IMR-90 (cell line): ENCODE data around the gene HSP90AB1. TPM values are rescaled to one million over a fixed set of nuclear protein-coding genes. Genes with fewer than 3 reads are reported as not detected.

Experiments
- ATAC-seq: fragments of 200-7000 bp; cut with Tn5 transposase; 2 replicates; pipeline ENCODE4 v1.9.1; 2020; ENCODE audit warnings: low read depth, mild to moderate bottlenecking, moderate library complexity
- BruUV-seq: library from RNA; stranded (reverse); fragments of 400-500 nt; replicated peaks from 2 replicates; lab custom pipeline; 2021; lab: Mats Ljungman, UMichigan
- CTCF ChIA-PET: fragments of 300-600 bp; formaldehyde crosslinking; extraction: SDS; loops from one replicate; lab custom pipeline; 2021; ENCODE audit warnings: antibody characterized with exemption; lab: Yijun Ruan, JAX
- POLR2A ChIA-PET: fragments of 300-600 bp; sonication (Branson Sonifier 250); formaldehyde crosslinking; loops from one replicate; lab custom pipeline; 2022; ENCODE audit warnings: antibody characterized with exemption; ENCODE audit not compliant: unreplicated experiment; lab: Charles Lee
- DNase-seq: peaks from one replicate; pipeline ENCODE4 v3.0.0; 2013
- H2AFZ ChIP-seq: replicated peaks from 2 replicates; pipeline ENCODE3; 2013; ENCODE audit warnings: low read length, mild to moderate bottlenecking; ENCODE audit not compliant: poor library complexity
- H2AK5ac ChIP-seq: 2 replicates; pipeline ENCODE4 v1.6.1; 2013; ENCODE audit warnings: low read depth, low read length, inconsistent platforms
- H2AK9ac ChIP-seq: replicated peaks from 2 replicates; pipeline ENCODE3; 2013; ENCODE audit warnings: mild to moderate bottlenecking, low read depth, low read length, moderate library complexity; ENCODE audit not compliant: poor library complexity
- H2BK120ac ChIP-seq: 2 replicates; pipeline ENCODE4 v1.6.1; 2013; ENCODE audit warnings: low read depth, low read length, inconsistent platforms
- H2BK15ac ChIP-seq: 3 replicates; pipeline ENCODE4 v1.6.1; 2013; ENCODE audit warnings: low read depth, low read length, inconsistent platforms
- H2BK20ac ChIP-seq: 2 replicates; pipeline ENCODE4 v1.6.1; 2013; ENCODE audit warnings: low read depth, mild to moderate bottlenecking, inconsistent platforms, low read length, moderate library complexity
- H2BK5ac ChIP-seq: 2 replicates; pipeline ENCODE4 v1.6.1; 2013; ENCODE audit warnings: mild to moderate bottlenecking, low read depth, low read length, inconsistent platforms; ENCODE audit not compliant: poor library complexity, severe bottlenecking
- H3K14ac ChIP-seq: replicated peaks from 2 replicates; pipeline ENCODE4 v1.6.1; 2013; ENCODE audit warnings: low read depth, low read length, inconsistent platforms
- H3K18ac ChIP-seq: 2 replicates; pipeline ENCODE4 v1.6.1; 2013; ENCODE audit warnings: low read depth, low read length, control low read depth
- H3K23ac ChIP-seq: 2 replicates; pipeline ENCODE4 v1.6.1; 2013; ENCODE audit warnings: low read depth, low read length, inconsistent platforms
- H3K27ac ChIP-seq: 2 replicates; pipeline ENCODE4 v1.5.1; 2013; ENCODE audit warnings: mild to moderate bottlenecking, control low read depth, low read length; ENCODE audit not compliant: insufficient read depth
- H3K27me3 ChIP-seq: 2 replicates; pipeline ENCODE4 v1.6.1; 2013; ENCODE audit warnings: low read length; ENCODE audit not compliant: control insufficient read depth, insufficient read depth
- H3K36me3 ChIP-seq: 2 replicates; pipeline ENCODE4 v1.6.1; 2013; ENCODE audit warnings: low read length, mixed read lengths; ENCODE audit not compliant: control insufficient read depth, insufficient read depth
- H3K4ac ChIP-seq: 2 replicates; pipeline ENCODE4 v1.6.1; 2013; ENCODE audit warnings: low read depth, low read length, inconsistent platforms
- H3K4me1 ChIP-seq: 2 replicates; pipeline ENCODE4 v1.6.1; 2013; ENCODE audit warnings: low read length, mixed read lengths; ENCODE audit not compliant: control insufficient read depth, insufficient read depth
- H3K4me2 ChIP-seq: 2 replicates; pipeline ENCODE4 v1.6.1; 2013; ENCODE audit warnings: low read depth, mild to moderate bottlenecking, control low read depth, low read length, moderate library complexity
- H3K4me3 ChIP-seq: 2 replicates; pipeline ENCODE4 v1.5.1; 2013; ENCODE audit warnings: low read depth, mild to moderate bottlenecking, control low read depth, low read length, moderate library complexity; ENCODE audit not compliant: insufficient read depth
- H3K56ac ChIP-seq: 2 replicates; pipeline ENCODE4 v1.6.1; 2013; ENCODE audit warnings: low read length, inconsistent platforms; ENCODE audit not compliant: insufficient read depth; ENCODE audit errors: extremely low read depth
- H3K79me1 ChIP-seq, 2 experiments: 2 replicates each; pipeline ENCODE4 v1.6.1; 2013; ENCODE audit warnings: low read length in 2 of 2, inconsistent platforms in 1 of 2, low read depth in 1 of 2
- H3K9ac ChIP-seq: 2 replicates; pipeline ENCODE4 v1.6.1; 2013; ENCODE audit warnings: low read depth, low read length, control low read depth
- H3K9me1 ChIP-seq: 2 replicates; pipeline ENCODE4 v1.6.1; 2013; ENCODE audit warnings: low read length, inconsistent platforms; ENCODE audit not compliant: insufficient read depth
- H3K9me3 ChIP-seq: 2 replicates; pipeline ENCODE4 v1.6.1; 2013; ENCODE audit warnings: low read length; ENCODE audit not compliant: control insufficient read depth, insufficient read depth
- H4K20me1 ChIP-seq: 2 replicates; pipeline ENCODE4 v1.6.1; 2013; ENCODE audit warnings: low read length, inconsistent platforms; ENCODE audit not compliant: insufficient read depth
- H4K5ac ChIP-seq: 2 replicates; pipeline ENCODE4 v1.6.1; 2013; ENCODE audit warnings: mild to moderate bottlenecking, low read depth, low read length, control low read depth
- H4K8ac ChIP-seq, 2 experiments: 2 replicates each; pipeline ENCODE4 v1.6.1; 2013; ENCODE audit warnings: low read depth in 2 of 2, low read length in 2 of 2, control low read depth in 1 of 2, inconsistent platforms in 1 of 2
- H4K91ac ChIP-seq: 2 replicates; pipeline ENCODE4 v1.6.1; 2013; ENCODE audit warnings: low read depth, low read length, inconsistent platforms; ENCODE audit not compliant: insufficient read depth
- CEBPB ChIP-seq: IDR thresholded peaks from 2 replicates; pipeline ENCODE4 v1.6.1; 2012; ENCODE audit warnings: low read depth, low read length, improper control_type of control experiment
- CTCF ChIP-seq: conservative IDR thresholded peaks from 2 replicates; pipeline ENCODE4 v1.5.1; 2012; ENCODE audit warnings: mild to moderate bottlenecking, low read depth, low read length, improper control_type of control experiment
- FOS ChIP-seq: fragments of 150-350 bp; IDR thresholded peaks from 2 replicates; pipeline ENCODE4 v1.6.1; 2016; ENCODE audit warnings: low read depth, low read length
- MAFK ChIP-seq: IDR thresholded peaks from 2 replicates; pipeline ENCODE4 v1.6.1; 2012; ENCODE audit warnings: low read depth, low read length, improper control_type of control experiment
- MAZ ChIP-seq: IDR thresholded peaks from 2 replicates; pipeline ENCODE4 v1.6.1; 2012; ENCODE audit warnings: low read depth, mild to moderate bottlenecking, low read length, improper control_type of control experiment, moderate library complexity, borderline replicate concordance
- MXI1 ChIP-seq: IDR thresholded peaks from 2 replicates; pipeline ENCODE4 v1.6.1; 2012; ENCODE audit warnings: low read depth, mild to moderate bottlenecking, low read length, moderate library complexity, borderline replicate concordance
- NFE2L2 ChIP-seq: fragments of 150-350 bp; IDR thresholded peaks from 2 replicates; pipeline ENCODE4 v1.6.1; 2016; ENCODE audit warnings: low read depth, mild to moderate bottlenecking, low read length
- POLR2A ChIP-seq: IDR thresholded peaks from 2 replicates; pipeline ENCODE4 v1.6.1; 2012; ENCODE audit warnings: mild to moderate bottlenecking, low read depth, low read length
- RAD21 ChIP-seq: IDR thresholded peaks from 2 replicates; pipeline ENCODE4 v1.6.1; 2012; ENCODE audit warnings: low read length, improper control_type of control experiment
- RCOR1 ChIP-seq: IDR thresholded peaks from 2 replicates; pipeline ENCODE4 v1.6.1; 2012; ENCODE audit warnings: mild to moderate bottlenecking, low read length, improper control_type of control experiment; ENCODE audit not compliant: insufficient replicate concordance
- RFX5 ChIP-seq: IDR thresholded peaks from 2 replicates; pipeline ENCODE4 v1.8.0; 2012; ENCODE audit warnings: low read depth, mild to moderate bottlenecking, low read length, moderate library complexity
- USF2 ChIP-seq: fragments of 150-350 bp; IDR thresholded peaks from 2 replicates; pipeline ENCODE4 v1.6.1; 2017; ENCODE audit warnings: mild to moderate bottlenecking, antibody characterized with exemption, low read length, low read depth
- WGBS, 2 experiments: methylation state at CpG; one replicate each; pipeline versions ENCODE4 v1.1.5 to v1.1.7; 2013; ENCODE audit warnings: missing lambda C conversion rate in 2 of 2; ENCODE audit not compliant: insufficient read length in 1 of 2; ENCODE audit errors: extremely low coverage in 2 of 2; 5-methylcytosine and 5-hydroxymethylcytosine counted together
- dilution Hi-C: fragments of 300-500 bp; cut with HindIII; formaldehyde crosslinking; loops from one replicate; pipeline ENCODE4 v1.14.3; 2018; ENCODE audit warnings: low sequenced_read_pairs; ENCODE audit not compliant: unreplicated experiment
- in situ Hi-C: fragments of 300-500 bp; cut with MboI; formaldehyde crosslinking; loops from 3 replicates; pipeline ENCODE4 v1.14.3; 2019; ENCODE audit warnings: low sequenced_read_pairs, inconsistent platforms, mixed read lengths
- intact Hi-C: fragments of 100-400 bp; cut with micrococcal nuclease; formaldehyde crosslinking; loops from 2 replicates; pipeline ENCODE4 v1.10.0; 2022
- polyA plus RNA-seq, 3 experiments: library from polyadenylated mRNA; depleted of rRNA; stranded (reverse); fragments of >200 nt; gene quantifications; 2 replicates each; pipeline ENCODE4 v1.2.3, GENCODE V29; 2012; ENCODE audit warnings: low replicate concordance in 1 of 3
- total RNA-seq: library from RNA; depleted of rRNA; stranded (reverse); fragments of >200 nt; gene quantifications from 2 replicates; pipeline ENCODE4 v1.2.3, GENCODE V29; 2012

The HSP90AB1 gene
- total and polyA plus RNA-seq, 2 of the 4 experiments (the other 2 are of a cell fraction) = 887 to 1,307 TPM

- TF ChIP-seq FOS (0 out of 2 replicates have a peak, but pooled peaks have one; percentile 20), MAFK (no peak), RFX5 (no peak), RAD21 (no peak)
These were observed 719 bp downstream of the HSP90AB1 start (continued) for GRCh38 chr6:44247338-44248302.

GRCh38 chr6:44248579-44248978 is 1.7 kb downstream of the HSP90AB1 start:
- Histone ChIP-seq H3K14ac (no peak overlapping the region), H3K56ac (no peak overlapping the region), H4K5ac (no peak overlapping the region), H4K8ac (no peak overlapping the region), H3K9me3 (no peaks in the 10 kb centered on the region), H3K4me1 (peaks cover 5% of the 10 kb centered on the region), H2AK9ac (peak overlapping the region; percentile 45), H4K91ac (no peak overlapping the region), H3K27ac (no peak overlapping the region), H2BK120ac (no peak overlapping the region), H2AFZ (no peak overlapping the region), H2BK20ac (no peak overlapping the region), H2AK5ac (no peak overlapping the region), H3K23ac (peak overlapping the region; percentile 66), H3K4me3 (peak overlapping the region; percentile 85; the same call in 1 of the 2 replicates), H3K9ac (peak overlapping the region; percentile 85; the same call in 1 of the 2 replicates), H2BK5ac (no peak overlapping the region), H3K9me1 (peaks cover 18% of the 10 kb centered on the region), H3K79me1 (peaks cover 20 to 65% of the 10 kb centered on the region in 2 experiments), H3K27me3 (no peaks in the 10 kb centered on the region), H3K4me2 (peak overlapping the region; percentile 52), H3K18ac (no peak overlapping the region), H3K36me3 (peaks cover 41% of the 10 kb centered on the region), H4K20me1 (peaks cover 66% of the 10 kb centered on the region), H3K4ac (no peak overlapping the region), H2BK15ac (no peak overlapping the region)
- TF ChIP-seq CTCF = no peak
- no peak for TF ChIP-seq CEBPB
- no peak for TF ChIP-seq MXI1
- no peak for TF ChIP-seq USF2
- TF ChIP-seq NFE2L2 = no peak
- TF ChIP-seq MAZ = no peak
- no peak for TF ChIP-seq RCOR1
- TF ChIP-seq RFX5 = no peak
- no peak for TF ChIP-seq POLR2A
- ChIA-PET CTCF (interaction anchor here (1.0 to 1.4 kb wide), 2 partner anchors 8 to 11 kb away, joined by 3 to 4 read pairs; no protein-coding TSS in a partner anchor), POLR2A (no interaction called here)
- no TSS peak for BruUV-seq
- dilution Hi-C loops = no loop called here
- ATAC-seq = no peak
- no CpG with 5 or more reads among the region's 1 CpG for WGBS, 2 experiments
- in situ Hi-C loops = no loop called here
- intact Hi-C loops = no loop called here
- DNase-seq = no peak
